Airway epithelial cell (primary cell): ENCODE measurements around the gene AKAP11. TPM values are rescaled to one million over a fixed set of nuclear protein-coding genes. Genes with fewer than 3 reads are reported as not detected.

Experiments
- total RNA-seq: library from RNA; depleted of rRNA; stranded (reverse); fragments of >200 nt; gene quantifications from 2 replicates; pipeline ENCODE4 v1.2.3, GENCODE V29; 2015

Gene AKAP11, protein sequence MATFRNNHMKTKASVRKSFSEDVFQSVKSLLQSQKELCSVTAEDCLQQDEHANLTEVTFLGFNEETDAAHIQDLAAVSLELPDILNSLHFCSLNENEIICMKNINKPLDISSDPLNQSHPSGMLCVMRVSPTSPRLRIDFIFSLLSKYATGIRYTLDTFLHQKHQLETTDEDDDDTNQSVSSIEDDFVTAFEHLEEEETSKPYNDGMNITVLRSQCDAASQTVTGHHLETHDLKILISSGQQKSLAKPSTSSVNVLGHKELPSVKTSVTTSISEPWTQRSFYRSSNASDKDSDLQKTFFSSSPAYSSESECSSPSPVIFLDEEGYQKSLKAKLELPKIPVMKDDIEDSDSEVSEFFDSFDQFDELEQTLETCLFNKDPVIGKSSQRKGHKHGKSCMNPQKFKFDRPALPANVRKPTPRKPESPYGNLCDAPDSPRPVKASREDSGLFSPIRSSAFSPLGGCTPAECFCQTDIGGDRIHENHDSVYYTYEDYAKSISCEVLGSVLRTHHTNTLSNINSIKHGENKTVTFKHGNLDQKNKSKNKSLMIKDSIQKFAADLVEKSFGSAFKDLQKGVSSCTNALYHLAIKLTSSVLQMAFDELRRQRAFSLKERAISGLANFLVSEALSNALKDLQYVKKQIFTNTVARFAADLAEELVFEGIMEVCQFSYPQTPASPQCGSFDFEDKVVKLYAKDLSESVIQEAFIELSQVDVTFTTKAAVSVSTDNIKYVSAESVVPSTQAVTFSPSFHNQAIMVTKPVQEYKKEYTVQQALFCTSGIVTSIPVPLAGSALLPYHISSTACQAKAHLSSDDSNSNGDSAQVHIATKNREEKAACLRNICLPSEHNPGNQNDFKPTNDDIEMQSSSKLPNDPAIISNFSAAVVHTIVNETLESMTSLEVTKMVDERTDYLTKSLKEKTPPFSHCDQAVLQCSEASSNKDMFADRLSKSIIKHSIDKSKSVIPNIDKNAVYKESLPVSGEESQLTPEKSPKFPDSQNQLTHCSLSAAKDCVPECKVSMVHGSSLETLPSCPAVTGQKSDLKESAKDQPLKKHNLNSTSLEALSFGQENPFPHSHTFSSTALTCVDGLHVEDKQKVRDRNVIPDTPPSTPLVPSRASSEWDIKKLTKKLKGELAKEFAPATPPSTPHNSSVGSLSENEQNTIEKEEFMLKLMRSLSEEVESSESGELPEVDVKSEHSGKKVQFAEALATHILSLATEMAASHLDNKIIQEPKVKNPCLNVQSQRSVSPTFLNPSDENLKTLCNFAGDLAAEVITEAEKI (N-terminal part only)
- 10.1 and 13.4 TPM in 2 replicates for total RNA-seq

GRCh38 chr13:42272115-42272803 lies at the start of gene AKAP11:
TSS of gene AKAP11 (plus strand) at chr13:42272152. CDS start at chr13:42286349, 14,197 bp downstream.

Other genes with a start within 250 kb of the AKAP11 start
- 6.1 and 9.1 TPM in 2 replicates for gene DGKH, start 223.5 kb upstream of the AKAP11 start, total RNA-seq